Measurements from ENCODE around the gene DOCK9.

The DOCK9 gene

DNA sequence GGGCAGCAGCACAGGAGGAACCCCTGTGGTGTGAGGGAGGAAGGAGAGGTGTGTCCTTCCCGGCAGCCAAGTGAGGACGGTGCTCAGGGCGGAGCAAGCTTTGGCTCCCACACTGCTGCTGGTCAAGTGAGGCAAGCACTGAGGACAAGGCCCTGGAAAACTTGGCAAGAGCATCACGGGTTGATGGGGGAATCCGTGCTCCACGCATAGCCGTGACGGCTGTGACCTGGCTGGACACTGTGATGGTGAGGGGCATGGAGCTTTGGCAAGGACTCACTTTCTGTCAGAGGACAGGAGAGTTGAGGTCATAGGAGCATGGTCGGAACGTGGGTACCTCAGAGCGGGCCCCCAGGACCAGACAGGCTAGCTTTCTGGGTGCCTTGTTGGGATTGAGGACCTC, 196.4 kb downstream of the DOCK9 start:
- in situ Hi-C loops (cut with MboI; ENCODE audit: low sequenced_read_pairs): no loop called here

DNA sequence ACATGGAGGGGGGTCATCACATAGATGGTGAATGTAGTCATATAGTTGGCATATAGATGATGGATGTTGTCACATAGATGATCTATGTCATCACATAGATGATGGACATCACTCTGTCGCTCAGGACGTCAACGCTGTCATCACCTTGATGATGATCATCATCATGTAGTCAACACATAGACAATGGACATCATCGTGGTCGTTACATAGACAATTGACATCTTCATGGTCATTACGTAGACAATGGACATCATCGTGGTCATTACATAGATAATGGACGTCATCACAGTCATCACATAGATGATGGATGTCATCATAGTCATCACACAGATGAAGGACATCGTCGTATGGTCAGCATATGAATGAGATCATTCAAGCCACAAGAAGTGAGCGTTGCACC, 196.8 kb downstream of the DOCK9 start:
- in situ Hi-C loops (cut with MboI; ENCODE audit: low sequenced_read_pairs): no loop called here

DNA sequence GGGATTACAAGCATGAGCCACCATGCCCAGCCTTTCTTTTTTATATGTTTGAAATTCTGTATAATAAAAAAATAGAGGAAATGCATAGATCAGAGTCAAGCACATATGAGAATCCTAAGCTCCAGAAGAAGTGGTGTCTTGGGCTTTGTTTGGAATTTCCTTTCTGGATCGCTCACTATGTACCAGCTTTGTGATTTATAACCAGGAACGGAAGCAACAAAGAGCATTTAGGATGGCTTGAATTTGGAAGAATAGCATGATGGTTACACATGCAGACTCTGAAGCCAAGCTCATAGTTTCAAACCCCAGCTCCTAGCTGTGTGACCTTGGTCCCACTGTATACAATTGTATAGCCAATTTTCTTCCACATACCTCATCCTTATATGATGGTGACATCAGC, 197.4 kb downstream of the DOCK9 start:
- in situ Hi-C loops (cut with MboI; ENCODE audit: low sequenced_read_pairs): no loop called here

DNA sequence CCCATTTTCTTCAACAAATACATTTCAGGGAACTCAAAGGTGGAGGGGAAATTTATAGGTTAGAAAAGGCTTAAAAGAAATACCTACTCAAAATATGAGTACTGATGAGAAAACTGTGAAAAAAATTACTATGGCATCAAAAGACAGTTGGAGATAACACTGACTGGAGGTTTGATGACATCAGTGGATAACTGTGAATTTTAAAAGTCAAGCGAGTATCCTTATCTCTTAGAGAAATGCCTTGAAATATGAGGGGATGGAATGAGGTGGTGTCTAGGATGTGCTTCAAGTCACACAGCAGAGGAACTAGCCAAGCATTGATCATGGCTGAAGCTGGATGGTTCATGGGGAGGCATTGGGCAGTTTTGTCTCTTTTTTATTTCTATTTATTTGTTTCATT, 198.2 kb downstream of the DOCK9 start:
- in situ Hi-C loops (cut with MboI; ENCODE audit: low sequenced_read_pairs): no loop called here

DNA sequence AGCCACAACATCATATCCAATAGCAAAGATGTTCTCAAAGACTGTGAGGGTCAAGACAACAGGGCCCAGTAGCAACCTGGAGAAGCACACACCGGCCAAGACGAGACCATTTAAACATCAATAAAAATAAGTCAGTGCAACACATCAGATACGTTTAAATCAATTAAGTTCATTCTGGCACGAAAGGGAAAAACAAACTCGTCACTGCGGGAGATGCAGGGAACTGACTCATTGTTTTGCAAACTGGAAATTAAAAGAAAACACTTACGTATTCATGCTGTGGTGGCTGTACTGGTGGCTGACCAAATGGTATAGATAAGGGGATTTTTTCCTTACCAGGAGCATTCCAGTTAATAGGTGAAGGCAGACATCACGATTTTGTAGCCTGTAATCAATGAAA, 199.1 kb downstream of the DOCK9 start:
- in situ Hi-C loops (cut with MboI; ENCODE audit: low sequenced_read_pairs): no loop called here

DNA sequence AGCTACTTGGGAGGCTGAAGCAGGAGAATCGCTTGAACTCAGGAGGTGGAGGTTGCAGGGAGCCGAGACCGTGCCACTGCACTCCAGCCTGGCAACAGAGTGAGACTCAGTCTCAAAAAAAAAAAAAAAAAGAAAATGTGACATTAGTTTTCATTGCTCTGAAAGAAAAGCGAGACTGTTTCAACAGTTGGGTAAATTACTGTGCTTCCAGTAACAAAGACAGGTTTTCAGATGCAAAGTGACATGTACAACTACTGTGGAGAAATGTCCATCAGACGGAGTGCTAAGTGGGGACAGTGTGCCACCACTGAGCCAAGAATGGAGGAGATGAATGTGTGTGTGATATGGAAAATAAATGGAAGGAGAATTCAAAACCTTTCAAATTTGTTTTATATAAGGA, 201.2 kb downstream of the DOCK9 start:
- in situ Hi-C loops (cut with MboI; ENCODE audit: low sequenced_read_pairs): no loop called here

DNA sequence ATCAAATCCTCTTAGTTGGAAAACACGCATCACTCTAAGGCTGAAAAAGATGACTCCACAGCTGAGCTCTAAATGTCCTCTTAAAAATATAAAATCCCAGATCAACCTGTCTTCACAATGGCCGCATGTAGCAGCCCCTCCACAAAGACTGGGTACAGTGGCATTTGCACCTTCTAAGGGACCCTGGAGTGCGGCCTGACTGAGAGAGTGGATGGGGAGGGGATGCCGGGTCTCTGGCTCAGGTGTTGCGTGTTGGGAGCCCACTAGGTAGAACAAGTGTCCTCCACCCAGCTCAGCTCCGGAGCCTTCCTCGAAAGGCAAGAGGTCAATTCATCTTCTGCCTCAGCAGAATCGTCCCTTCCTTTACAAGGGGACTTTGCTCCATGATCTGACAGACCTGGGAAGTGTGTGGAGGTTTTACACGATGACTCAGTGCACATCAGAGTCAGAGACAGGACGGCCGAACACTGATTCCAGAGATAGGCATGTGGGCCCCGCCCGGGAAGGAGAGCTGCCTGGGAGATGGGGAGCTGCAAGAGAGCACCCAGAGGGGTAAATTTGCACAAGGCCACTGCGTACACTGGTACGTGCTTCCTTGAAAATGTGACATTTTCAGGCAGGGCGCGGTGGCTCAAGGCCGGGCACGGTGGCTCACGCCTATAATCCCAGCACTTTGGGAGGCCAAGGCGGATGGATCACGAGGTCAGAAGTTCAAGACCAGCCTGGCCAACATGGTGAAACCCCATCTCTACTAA, 201.8 kb downstream of the DOCK9 start:
- in situ Hi-C loops (cut with MboI; ENCODE audit: low sequenced_read_pairs): no loop called here

DNA sequence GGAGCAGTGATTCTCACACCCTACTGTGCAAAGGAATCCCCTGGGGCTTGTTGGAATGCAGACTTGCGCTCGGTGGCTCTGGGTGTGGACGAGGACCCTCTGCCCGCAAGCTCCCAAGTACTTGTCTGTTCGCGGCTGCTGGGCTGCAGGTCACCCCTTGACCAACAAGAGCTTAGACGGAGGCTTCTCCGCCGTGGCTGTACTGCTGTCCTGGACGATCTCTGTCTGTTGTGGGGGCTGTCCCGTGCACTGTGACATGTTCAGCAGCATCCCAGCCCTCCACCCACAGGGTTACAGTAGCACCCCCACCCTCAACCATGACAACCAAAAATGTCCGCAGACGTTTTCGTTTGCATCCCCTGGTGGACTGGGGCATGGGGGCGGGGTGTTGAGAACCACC, 202.5 kb downstream of the DOCK9 start:
- in situ Hi-C loops (cut with MboI; ENCODE audit: low sequenced_read_pairs): no loop called here

DNA sequence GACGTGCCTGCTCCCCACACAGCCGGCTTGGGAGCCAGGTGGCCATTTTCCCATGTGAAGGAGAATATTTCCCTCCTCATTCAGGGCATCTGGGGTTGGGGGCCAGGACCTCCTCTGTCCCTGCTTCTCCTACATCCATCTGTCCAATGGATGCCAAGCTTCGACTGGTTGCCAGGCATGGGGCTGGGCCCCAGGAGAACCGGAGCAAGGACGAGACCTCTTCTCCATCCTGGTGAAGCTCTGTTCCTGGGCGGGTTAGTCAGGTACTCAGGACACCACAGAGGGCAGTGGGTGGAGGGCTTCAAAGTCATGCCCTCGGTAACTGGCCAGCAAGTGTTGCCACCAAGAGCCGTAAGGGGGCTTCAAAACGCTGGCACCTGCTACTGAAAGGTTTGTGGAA, 203.1 kb downstream of the DOCK9 start:
- in situ Hi-C loops (cut with MboI; ENCODE audit: low sequenced_read_pairs): no loop called here

DNA sequence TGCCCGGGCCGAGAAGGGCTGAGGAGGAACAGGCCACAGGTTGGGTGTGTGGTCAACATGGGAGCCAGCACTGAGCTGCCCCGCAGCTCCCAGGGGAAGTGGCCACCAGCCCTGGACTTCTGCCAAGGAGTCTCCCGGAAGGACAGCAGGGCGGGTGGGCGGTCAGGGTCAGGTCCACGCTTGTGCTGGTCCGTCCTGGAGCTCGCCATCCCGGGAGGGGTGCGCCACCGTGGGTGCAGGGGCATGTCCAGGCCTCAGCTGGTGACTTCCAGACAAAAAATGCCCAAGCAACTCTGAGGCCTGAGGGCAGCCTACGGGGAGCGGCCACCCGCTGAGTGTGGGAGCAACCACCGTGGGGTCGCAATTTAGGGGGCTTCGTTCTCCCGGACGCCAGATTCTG, 203.9 kb downstream of the DOCK9 start:
- in situ Hi-C loops (cut with MboI; ENCODE audit: low sequenced_read_pairs): no loop called here

DNA sequence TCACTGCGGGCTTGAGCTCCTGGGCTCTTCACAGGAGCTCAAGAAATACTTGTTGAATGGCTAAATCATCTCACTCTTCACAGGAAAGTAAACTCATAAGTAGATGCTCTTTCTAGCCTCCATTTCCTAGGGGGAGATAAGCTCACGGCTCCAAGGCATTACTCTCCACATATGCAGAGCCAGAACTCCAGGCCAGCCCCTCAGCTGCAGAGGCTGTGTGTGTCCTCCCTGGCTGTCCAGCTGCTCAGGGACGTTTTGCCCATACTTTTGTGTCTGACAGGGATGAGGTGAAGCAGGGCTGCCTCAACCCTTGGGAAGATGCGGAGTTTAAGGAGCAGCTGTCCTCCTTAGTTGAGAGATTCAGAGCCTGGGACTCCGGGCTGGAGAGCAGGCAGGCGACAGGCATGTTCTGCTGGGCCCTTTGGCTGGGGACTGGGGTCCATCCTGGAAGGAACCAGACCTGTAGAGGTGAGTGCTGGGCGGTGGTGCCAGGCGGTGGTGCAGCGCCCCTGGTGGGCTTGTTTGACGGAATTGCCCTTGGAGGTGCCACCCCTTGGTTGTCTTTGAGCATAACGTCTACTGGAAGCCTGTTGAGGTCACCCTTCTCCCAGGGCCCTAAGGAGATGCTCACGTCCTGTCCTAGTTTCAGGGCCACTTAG, 204.9 kb downstream of the DOCK9 start:
- in situ Hi-C loops (cut with MboI; ENCODE audit: low sequenced_read_pairs): no loop called here

DNA sequence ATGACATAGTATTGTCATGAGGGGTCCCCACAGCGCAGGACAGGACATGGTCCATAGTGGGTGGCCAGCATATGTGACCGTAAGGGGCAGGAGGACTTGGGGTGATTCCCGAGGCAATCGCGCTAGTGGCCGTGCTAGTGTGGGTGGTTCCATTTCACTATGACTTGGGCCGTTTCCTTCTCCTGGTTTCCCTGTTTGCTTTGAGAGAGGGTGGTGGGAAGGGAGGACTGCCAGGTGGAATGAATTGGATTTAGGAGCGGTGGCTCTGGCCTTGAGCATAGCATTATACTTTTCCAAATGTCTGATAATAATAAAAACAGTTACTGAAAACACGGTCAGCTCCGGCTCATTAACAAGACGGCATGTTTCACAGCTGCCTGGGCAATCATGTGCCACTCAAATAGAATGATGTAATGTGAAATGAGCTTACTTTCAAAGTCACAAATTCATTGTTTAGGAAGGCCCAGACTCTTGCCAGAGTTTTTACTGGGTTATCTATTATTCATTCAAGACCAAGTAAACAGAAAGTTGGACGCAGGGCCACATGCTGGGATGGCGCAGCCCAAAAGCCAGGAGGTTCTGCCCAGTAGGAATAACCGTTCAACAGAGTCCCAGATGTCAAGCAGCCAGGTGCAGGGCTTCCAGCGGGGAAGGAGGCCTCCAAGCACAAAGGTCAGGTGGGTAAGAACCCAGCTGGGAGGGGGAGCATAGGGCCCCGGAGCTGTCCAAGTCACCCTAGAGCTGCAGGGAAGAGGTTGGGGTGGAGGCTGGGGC, 205.8 kb downstream of the DOCK9 start:
- in situ Hi-C loops (cut with MboI; ENCODE audit: low sequenced_read_pairs): no loop called here

DNA sequence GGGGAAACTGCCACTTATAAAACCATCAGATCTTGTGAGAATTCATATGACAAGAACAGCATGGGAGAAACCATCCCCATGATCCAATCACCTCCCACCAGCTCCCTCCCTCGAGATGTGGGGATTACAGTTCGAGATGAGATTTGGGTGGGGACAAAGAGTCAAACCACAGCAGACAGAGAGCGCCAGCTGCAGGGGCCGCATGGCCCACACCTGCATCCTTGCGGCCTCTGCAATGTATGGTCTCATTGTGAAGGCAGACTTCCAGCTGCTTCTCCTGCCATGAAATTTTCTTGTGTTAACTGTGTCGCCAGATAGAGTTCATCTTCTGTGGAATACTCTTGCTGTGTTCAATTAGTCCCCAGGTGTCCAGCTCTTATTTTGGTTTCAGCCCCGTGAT, 208.1 kb downstream of the DOCK9 start:
- in situ Hi-C loops (cut with MboI; ENCODE audit: low sequenced_read_pairs): no loop called here

DNA sequence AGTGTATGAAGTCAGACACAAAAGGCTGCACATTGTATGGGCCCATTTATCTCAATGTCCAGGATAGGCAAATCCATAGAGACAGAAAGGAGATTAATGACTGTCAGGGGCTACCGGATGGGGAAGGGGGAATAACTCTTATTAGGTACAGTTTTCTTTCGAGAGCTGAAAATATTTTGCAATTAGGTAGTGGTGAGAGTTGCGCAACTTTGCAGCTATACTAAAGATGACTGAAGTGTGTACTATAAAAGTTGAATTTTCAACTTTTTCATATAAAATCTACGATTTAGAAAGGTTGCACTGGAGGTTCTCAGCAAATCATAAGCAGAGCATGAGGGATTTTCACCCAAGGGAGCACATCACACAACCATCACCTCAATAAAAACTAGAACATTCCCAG, 209.3 kb downstream of the DOCK9 start:
- in situ Hi-C loops (cut with MboI; ENCODE audit: low sequenced_read_pairs): no loop called here

DNA sequence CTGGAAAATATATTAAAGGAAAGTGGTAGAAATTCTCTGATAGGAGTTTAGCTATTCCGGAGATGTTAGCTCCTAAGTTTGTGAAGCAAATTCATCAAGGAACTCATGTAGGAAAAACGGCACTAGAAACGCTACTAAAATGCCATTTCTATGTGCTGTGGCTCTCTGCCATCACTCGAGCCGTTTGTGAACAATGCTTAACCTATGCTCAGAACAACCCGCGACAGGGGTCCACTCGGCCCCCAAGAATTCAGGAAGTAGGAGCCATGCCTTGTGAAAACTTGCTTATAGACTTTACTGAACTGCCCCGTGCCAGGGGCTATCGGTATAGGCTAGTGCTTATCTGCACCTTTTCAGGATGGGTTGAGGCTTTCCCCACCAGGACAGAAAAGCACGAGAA, 211.2 kb downstream of the DOCK9 start:
- in situ Hi-C loops (cut with MboI; ENCODE audit: low sequenced_read_pairs): no loop called here

DNA sequence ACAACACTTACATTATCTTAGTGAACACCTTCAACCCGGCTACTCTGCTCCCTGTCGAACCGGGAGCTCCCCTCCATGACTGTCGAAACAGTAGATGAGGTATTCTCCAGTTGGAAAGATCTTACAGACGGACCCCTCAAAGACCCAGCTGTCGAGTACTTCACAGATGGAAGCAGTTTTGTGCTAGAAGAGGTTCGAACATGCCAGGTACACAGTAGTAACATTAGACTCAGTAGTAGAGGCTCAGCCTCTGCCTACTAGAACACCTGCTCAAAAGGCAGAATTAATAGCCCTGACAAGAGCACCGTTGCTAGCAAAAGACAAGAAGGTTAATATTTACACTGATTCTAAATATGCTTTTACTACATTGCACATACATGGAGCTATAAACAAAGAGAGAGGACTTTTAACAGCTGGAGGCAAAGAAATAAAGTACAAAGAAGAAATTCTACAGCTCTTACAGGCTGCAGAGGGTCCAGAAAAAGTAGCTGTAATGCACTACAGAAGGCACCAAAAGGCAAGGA, 211.8 kb downstream of the DOCK9 start:
- in situ Hi-C loops (cut with MboI; ENCODE audit: low sequenced_read_pairs): no loop called here

DNA sequence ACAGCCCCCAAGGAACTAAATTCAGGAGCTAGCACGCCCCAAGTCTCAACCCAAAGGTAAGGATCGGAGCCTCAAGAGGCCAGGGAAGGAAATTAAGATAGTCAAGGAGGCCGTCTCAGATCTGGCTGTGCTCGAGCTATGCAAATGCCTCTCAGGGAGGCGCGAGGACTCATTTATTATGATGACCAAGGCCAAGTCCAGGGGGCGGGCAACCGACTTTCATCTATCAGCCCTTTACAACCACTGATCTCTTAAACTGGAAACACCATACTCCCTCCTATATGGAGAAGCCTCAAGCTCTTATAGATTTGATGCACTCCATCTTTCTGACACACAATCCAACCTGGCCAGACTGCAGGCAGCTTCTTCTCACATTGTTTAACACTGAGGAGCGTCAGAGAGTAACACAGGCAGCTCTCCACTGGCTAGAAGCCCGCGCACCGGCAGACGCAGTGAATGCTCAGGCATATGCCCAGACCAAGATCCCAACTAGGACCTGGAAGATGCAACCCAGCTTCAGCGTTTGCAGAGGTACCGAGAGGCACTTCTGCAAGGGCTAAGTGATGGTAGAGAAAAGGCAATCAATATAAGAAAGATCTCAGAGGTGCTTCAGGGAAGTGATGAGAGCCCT, 215.8 kb downstream of the DOCK9 start:
- in situ Hi-C loops (cut with MboI; ENCODE audit: low sequenced_read_pairs): no loop called here

DNA sequence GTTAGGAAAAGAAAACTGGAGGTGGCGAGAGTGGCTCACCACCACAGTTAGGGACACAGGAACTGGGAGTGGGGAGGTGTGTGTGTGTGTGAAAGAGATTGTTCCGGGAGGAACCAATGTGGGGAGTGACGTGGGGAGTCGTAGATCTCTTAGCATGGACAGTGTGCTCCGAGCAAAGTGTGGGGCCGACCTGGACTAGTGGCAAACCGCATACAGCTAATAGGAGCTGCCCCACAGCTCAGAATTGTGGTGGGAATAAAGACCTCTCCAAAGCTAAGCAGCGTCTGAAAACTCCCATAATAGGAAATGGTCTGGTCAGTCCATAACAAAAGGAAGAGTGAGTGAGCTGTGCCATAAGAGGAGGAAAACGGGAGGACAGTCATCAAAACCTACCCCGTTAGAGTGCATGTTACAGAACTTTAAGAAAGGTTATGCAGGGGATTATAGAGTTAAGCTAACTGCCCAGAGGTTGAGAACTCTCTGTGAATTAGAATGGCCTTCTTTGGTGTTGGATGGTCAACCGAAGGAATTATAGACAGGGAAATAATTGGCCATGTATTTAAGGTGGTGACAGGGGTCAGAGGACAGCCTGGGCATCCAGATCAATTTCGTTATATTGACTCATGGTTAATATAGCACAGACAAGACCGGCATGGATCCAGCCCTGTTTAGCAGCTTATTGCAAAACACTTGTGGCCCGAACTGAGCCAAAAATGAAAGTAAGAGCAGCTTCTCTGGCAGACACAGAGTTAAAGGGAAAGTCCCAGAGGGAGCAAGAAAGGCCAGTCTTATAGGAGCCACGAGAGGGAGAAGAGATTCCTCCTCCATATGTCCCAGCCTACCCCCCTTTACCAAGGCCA, 216.5 kb downstream of the DOCK9 start:
- in situ Hi-C loops (cut with MboI; ENCODE audit: low sequenced_read_pairs): no loop called here

DNA sequence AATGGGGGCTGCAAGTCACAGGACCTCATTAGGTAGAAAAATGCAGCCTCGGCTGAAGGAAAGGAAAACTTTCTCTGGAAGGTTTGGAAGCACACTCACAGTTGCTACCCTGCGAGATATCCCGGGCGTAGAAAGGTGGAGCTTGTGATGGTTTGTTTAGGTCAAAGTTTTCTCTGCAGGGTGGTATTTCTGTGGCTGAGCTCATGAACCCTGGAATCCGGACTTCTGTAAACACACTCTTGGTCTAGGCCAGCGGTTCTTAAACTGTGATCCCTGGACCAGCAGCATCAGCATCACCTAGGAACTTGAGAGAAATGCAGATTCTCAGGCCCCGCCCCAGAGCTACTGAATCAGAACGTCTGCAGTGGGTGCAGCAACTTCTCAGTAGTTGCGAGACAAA, 222.1 kb downstream of the DOCK9 start:
- in situ Hi-C loops (cut with MboI; ENCODE audit: low sequenced_read_pairs): no loop called here

DNA sequence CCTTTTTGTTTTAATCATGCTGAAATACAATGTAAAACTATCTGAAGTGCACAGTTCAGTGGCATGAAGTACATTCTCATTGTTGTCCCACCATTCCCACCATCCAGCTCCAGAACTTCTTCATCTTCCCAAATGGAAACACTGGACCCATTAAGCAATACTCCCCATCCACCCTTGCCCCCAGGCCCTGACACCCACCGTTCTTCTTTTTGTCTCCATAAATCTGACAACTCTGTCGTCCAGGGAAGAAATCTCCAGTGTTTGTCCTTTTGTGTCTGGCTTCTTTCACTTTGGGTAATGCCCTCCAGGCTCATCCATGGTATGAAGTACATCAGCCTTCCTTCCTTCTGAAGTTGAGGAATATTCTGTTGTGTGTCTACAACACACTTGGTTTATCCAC, 222.7 kb downstream of the DOCK9 start:
- in situ Hi-C loops (cut with MboI; ENCODE audit: low sequenced_read_pairs): no loop called here

Data from hTERT RPE-1 (cell line).